SHP77 treated with DMSO at 0.1 percent for 48 hours (cell line): ENCODE results near the gene AP2A2.
"Not testable (repeated sequence)": the region's sequence is repeated elsewhere in the genome, so short reads cannot be mapped to it uniquely, and the experiment has no call there.

Source experiments
- DNase-seq: peaks from one replicate; lab custom pipeline; 2025; lab: John Stamatoyannopoulos, UW

AP2A2 gene

DNA sequence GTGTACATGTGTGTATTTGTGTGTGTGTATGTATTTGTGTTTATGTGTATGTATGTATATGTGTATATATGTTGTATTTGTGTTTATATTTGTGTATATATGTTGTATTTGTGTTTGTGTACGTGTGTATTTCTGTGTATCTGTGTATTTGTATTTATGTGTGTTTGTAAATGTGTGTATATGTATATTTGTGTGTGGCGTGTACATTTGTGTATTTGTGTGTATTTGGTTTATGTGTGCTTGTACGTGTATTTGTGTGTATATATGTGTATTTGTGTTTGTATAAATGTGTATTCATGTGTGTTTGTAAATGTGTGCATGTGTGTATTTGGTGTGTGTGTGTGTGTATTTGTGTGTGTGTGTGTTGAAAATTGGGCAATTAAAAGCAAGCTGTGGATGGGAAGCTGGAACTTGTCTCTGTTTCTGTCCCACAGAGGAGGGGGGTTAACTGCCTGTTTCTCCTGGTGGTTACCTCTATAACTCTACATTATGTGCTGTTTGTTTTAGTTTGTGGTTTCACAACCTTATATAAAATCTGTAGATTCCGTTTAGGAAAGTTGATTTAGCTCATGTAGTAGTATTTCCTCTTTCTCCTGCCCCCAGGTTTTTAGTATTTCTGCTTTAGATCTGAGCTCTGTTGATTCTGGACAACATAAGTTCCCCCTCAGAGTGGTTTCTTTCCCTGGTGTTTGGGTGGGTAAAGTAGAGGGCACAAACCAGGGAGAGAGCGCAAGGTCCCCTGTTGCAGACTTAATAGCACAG, 28.9 kb downstream of the AP2A2 start:
- no peak for DNase-seq

DNA sequence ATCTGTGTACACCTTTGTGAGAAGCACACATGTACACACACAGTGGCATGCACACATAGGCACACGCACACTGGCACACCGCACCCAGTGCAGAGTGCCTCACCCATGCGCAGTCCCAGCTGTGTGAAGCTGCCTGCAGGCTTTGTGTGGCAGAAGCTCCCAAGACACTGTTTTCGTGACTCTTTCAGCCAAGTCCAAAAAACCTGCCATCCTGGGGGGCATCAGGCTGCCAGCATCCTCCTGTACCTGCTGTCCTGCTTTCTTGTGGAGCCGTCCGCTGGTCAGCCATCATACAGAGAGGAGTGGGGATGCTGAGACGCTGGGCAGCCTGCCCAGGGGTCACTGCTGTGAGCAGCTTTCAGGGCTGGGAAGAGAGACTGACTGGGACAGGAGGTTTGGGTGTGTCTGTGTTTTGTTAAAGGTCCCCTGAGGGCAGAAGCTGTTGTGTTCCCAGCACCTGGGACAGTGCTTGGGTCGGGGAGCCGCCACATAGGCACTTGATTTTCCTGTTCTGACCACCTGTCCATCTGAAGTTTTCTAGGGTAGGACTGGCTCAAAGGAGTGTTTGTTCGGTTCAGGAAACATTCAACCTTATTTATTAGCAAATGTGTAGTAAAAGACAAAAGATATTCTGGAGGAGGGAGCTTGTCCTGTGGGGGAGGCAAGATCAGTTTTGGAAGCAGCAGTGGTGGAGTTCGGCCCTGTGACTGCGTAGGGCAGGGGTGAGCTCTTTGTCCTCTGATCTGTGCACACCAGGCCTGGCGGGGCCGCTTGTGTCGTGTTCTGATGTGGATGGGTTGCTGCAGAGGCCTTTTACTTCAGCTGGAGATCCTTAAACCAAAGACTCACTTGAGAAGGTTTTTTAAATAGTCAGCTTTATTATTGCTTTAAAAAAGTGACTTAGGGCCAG, 29.7 kb downstream of the AP2A2 start:
- DNase-seq: no peak

- DNase-seq: no peak
These were observed 31.7 kb downstream of the AP2A2 start for GRCh38 chr11:957212-957920.

DNA sequence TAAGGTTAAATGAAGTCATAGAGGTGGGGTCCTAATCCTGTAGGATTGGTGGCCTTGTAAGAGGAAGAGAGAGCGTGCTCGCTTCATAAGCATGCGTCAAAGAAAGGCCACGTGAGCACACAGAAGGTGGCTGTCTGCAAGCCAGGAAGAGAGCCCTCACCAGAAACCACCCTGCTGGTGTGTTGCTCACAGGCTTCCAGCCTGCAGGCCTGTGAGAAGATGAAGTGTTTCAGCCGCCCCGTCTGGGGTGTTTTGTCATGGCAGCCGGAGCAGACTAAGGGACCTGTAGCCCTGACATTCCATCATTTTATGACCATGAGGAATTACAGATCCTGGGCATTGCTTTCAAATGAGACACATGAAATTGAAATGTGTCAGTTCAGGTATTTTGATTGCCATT, 32.4 kb downstream of the AP2A2 start:
- no peak for DNase-seq

GRCh38 chr11:959027-959426, 33.4 kb downstream of the AP2A2 start:
- no peak for DNase-seq

- no peak for DNase-seq
These were observed 33.9 kb downstream of the AP2A2 start for GRCh38 chr11:959608-960007.

DNA sequence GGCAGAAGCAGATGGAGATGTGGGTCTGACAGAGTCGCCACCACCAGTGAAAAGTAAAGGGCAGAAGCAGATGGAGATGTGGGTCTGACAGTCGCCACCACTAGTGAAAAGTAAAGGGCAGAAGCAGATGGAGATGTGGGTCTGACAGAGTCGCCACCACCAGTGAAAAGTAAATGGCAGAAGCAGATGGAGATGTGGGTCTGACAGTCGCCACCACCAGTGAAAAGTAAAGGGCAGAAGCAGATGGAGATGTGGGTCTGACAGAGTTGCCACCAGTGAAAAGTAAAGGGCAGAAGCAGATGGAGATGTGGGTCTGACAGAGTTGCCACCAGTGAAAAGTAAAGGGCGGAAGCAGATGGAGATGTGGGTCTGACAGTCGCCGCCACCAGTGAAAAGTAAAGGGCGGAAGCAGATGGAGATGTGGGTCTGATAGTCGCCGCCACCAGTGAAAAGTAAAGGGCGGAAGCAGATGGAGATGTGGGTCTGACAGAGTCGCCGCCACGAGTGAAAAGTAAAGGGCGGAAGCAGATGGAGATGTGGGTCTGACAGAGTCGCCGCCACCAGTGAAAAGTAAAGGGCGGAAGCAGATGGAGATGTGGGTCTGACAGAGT, 35.7 kb downstream of the AP2A2 start:
- not testable (repeated sequence) for DNase-seq

- no peak for DNase-seq
These were observed 36.3 kb downstream of the AP2A2 start for GRCh38 chr11:961921-962320.

- DNase-seq: no peak
These were observed 37.0 kb downstream of the AP2A2 start for GRCh38 chr11:962688-963087.

GRCh38 chr11:963852-964251, 38.2 kb downstream of the AP2A2 start:
- DNase-seq: no peak

DNA sequence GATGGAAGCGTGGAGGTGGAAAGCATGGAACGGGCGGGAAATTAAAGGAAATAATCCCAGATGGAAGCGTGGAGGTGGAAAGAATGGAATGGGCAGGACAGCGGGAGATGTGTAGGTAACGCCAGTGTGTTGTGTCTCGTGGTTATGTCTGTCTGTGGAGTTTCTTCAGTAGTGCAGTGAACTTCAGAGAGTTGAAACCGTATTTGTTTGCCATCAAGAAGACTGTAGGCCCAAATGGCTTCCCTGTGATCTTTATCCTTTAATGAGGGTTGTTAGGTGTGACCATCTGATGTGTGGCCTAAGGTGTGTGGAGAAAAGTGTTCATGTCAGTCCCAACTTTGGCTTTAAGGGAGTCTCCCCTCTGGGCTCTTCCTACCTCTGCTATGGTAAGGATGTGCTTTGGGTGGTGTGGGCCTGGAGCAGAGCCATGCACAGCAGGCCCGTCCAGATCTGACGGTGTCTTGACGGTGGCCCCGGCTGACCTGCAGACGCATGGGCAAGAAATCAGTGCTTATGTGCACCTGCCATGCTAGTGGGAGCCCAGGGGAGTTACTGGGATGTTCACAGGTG, 39.6 kb downstream of the AP2A2 start:
- no peak for DNase-seq

DNA sequence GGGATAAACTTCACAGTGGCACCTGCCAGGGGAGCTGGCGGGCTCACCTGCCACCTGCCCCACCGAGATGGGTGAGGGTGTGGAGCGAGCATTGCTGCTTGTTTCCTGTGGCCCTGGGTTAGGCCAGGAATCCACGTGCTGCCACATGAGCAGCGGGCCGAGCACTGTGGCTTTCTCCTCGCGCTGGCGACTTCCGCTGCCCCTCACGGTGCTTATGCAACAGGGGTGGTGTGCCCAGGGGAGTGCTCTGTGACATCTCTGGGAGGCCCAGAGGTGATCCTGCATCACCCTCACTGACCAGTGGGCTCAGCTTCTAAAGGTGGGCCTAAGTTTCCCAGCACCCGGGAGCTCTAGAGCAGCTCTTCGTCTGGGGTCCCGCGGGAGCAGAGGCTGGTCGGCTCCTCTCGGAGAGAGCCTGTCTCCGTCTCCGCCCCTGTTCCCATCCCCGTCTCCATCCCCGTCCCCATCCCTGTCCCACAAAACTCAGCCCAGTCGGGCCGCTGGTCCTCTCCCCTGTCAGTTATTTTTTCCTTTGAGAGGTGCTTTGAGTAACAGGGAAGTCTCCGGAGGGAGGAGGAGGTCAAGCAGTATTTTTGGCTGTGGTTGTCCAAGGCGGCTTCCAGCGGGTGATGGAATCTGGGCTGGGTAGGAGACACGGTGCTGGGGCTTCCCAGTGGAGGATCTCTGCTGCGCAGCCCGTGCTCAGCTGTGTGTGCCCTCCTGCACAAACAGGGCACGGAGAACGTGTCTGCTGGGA, 42.5 kb downstream of the AP2A2 start:
- no peak for DNase-seq

GRCh38 chr11:968822-969221, 43.2 kb downstream of the AP2A2 start:
- DNase-seq: no peak

DNA sequence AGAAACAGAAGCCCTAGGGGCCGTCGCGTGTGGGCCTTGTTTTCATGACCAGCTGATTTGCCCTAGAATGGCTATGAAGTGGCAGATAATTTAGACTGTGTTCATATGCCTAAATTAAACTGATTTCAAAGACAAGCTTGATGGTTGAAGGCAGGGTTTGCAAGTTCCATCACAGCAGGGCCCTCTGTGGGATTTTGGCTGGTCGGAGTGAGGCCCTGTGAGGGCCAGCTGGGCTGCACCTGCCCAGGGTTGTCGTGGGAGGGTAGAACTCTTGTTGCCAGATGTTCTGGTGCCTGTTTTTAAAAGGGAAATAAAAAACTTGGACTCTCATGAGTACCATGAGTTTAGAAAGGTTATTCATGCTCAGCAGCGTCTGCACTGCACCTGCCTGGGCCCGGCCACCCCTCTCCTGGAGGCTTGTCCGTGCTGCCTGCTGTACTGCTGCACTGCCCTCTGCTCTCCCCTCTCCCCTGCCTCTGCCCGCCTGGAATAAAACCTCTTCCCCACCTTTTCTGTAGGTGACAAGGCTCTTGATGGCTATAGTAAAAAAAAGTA, 44.1 kb downstream of the AP2A2 start:
- no peak for DNase-seq

GRCh38 chr11:970319-970871, 44.7 kb downstream of the AP2A2 start:
- DNase-seq: no peak

DNA sequence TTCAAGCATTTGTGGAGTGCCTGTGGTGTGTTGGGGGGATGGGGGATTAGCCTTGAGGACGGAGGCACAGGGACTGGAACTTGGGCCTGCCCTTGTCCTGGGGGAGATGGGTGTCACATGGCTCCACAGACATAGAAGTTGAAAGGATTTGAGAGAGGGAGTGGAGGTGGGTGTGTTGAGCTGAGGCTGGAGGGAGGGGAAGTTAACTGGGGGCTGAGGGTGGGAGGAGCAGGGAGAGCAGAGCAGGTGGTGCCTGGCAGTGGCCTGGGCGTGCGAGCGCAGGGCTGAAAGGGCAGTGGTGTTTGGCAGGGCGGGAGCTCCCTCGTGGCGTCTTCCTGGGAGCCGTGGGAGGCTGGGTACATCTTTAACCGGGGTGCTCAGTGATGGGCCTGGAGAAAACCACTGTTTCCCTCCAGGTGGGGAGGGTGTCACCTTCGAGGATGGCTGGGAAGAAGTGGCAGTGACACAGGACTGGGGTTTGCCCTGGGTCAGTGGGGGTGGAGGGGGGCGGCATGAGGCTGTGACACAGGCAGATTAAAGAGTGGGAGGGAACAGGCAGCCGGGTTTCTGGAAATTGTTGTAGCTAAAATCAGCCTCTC, 45.5 kb downstream of the AP2A2 start:
- no peak for DNase-seq

- DNase-seq: no peak
These were observed 46.2 kb downstream of the AP2A2 start for GRCh38 chr11:971731-972365.

- no peak for DNase-seq
These were observed 47.0 kb downstream of the AP2A2 start for GRCh38 chr11:972523-973211.

DNA sequence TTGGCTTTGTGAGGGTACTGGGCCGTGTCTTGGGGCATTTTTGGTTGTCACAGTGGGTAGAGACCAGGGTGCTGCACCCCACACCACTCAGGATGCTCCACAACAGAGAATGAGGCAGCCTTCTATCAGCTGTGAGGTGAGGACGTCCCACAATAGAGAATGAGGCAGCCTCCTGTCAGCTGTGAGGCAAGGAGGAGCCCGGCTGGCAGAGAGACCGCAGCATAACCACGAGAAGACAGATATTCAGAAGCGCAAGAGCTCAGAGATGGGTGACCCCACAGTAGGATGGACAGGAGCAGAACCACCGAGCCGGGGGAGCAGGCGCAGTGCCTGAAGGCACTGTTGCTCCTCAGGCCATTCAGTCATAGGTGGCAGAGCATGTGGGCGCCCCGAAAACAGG, 47.6 kb downstream of the AP2A2 start:
- no peak for DNase-seq
